COLO668 (cell line): ENCODE measurements around the gene ZEB1.
"Not testable (repeated sequence)": the region's sequence is repeated elsewhere in the genome, so short reads cannot be mapped to it uniquely, and the experiment has no call there.

Experiments used
- DNase-seq: peaks from one replicate; lab custom pipeline; 2025; ENCODE audit not compliant: unreplicated experiment; lab: John Stamatoyannopoulos, UW

The ZEB1 gene

GRCh38 chr10:31317652-31318381 lies 1.2 kb upstream of the ZEB1 start:
- peak; percentile 69 for DNase-seq

GRCh38 chr10:31318382-31318853 lies 598 bp upstream of the ZEB1 start:
- peak; percentile 65 for DNase-seq

- DNase-seq, result peak; percentile 53
These were observed 860 bp downstream of the ZEB1 start for GRCh38 chr10:31319602-31320549.

DNA sequence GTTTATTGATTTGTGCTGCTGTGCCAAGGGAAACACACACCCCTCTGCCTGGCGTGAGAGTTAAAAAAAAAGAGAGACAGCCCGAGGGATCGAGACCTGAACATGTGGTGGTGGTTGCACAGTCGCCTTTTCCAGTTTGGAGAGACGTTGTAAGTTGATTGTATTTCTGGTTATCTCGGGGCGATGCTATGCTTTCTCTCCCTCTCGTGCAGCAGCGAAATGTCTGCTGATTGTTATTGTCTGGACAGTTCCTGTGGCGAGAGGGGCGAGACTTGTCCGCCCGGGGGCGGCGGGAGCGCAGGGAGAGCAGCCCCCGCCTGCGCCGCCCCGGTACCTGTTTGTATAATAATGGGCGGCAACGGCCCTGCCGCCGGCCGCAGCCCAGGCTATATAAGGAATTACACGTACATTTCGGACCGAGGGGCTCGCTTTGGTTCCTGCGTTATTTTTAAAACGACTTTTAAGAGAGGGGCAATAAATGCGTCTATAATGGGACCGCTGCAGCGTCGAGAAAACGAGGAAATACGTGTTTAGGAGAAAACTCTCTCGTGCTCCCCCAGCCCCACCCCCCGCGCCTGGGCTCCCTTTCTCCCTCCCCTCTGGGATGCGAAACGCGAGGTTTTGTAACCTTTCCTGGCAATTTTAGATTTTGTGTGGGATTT lies 1.7 kb downstream of the ZEB1 start:
- peak; percentile 70 for DNase-seq

DNA sequence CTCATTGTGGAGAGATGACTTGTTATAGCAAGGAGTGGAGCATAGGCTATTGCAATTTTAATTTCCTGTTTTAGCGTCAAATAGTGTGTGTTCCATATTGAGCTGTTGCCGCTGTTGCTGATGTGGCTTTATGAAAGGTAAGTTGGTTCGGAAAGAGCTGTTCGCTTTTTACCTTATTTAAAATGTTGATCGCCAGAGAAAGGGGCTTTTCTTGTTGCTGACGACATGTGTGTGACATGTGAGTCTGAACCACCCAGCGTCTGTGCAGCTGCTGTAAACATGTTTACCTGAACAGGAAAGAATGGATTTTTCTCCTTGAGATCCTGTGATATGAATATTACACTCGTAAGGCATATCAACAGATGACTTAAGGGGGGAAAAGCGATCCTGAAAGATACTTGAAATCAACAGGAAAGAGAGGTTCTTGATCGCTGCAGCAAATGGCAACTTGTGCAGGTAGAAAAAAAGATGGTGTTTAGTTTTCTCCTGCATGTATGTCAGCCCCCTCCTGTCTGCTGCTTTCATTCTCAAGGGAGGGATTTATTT lies 2.5 kb downstream of the ZEB1 start:
- peak; percentile 6 for DNase-seq

DNA sequence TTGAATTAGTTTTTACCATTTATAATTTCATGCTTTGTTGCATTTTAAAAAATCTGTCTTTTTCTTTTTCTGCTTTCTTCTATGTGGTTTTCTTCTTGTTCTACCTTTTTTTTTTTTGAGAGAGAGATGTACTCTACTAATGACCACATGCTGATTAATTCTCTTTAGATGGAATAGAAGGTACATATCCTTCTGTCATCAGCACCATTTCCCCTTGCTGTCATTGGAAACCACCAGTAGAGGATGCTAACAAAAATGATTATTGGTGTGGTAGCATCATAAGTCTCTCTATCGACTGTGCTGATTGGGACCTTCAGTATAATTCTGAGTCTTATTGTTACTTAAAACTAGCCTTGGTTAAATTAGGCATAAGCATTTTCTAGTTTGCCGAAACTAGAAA lies 3.6 kb downstream of the ZEB1 start:
- DNase-seq, result no peak

DNA sequence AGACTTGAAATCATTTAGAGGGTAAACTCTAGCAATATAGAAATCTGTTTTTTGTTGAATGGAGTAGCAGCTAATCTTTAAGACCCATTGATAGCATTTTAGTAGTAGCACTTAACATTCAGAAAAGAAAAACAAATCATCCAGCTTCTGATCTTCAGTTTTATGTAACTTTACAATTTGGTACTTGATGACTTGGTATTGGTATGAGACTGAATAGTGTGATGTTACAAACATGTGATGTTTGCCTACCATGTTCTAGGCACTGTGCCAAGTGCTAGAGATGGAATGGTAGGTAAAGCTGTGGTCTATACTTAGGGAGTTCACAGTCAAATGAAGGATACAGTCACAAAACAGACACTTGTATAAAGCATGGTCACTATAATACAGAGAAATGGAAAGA lies 21.3 kb downstream of the ZEB1 start:
- DNase-seq, result peak; percentile 63

DNA sequence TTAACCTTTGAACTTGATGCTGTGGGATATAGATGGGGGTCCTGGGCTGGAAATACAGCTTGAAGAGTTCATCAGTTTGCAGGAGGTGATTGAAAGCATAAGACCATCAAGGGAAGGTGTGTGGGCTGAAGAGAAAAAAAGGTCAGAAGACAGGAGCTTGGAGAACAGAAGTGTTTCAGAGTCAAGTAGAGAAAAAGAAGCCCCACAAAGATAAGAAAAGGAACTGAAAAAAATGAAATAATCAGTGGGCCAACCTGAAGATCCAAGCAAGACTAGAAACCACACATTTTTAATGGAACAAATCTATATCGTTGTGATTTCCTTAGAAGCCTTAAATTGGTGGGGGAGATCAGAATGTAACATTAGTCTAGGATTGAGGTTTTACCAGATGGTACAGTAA lies 22.5 kb downstream of the ZEB1 start:
- DNase-seq, result no peak

DNA sequence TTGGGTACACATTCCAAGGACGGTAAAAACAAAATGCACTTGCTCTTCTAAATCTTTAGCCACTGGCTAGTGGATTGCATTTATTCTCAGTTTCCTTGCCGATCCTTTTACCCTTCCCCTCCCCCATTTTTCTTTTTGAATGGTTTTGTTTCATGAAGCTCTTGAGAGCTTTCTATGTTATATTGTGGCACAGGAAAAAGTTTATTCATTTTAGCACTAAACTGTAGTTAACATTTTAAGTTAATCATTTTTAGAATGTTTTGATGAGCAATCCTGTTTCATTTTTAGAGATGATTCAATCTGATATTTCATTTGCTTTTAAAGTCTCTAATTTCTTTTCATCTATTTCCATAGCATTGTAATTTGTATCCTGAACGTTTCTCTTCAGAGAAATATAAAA lies 24.0 kb downstream of the ZEB1 start:
- DNase-seq, result no peak

GRCh38 chr10:31343551-31343950 lies 24.5 kb downstream of the ZEB1 start:
- DNase-seq, result no peak

GRCh38 chr10:31345886-31346285 lies 26.9 kb downstream of the ZEB1 start:
- no peak for DNase-seq

- DNase-seq, result no peak
These were observed 27.9 kb downstream of the ZEB1 start for GRCh38 chr10:31346953-31347352.

DNA sequence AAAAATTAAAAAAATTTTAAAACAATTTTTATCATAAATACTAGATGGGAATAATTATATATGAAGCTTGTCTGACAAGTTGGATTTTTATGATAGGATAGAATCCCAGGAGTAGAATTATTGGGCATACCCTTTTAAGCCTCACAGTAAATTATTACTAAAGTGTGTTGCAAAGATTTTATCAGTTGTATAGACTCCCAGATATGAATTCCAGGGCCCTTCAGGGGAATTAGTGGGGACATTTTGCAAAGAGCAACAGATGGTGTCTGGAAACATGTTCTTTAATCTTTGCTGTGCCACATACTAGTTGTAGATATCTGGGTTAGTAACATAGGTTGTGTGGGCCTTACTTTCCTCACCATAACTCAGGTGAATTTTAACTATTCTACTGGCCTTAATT lies 28.7 kb downstream of the ZEB1 start:
- DNase-seq, result no peak

- no peak for DNase-seq
These were observed 31.9 kb downstream of the ZEB1 start for GRCh38 chr10:31350891-31351290.

DNA sequence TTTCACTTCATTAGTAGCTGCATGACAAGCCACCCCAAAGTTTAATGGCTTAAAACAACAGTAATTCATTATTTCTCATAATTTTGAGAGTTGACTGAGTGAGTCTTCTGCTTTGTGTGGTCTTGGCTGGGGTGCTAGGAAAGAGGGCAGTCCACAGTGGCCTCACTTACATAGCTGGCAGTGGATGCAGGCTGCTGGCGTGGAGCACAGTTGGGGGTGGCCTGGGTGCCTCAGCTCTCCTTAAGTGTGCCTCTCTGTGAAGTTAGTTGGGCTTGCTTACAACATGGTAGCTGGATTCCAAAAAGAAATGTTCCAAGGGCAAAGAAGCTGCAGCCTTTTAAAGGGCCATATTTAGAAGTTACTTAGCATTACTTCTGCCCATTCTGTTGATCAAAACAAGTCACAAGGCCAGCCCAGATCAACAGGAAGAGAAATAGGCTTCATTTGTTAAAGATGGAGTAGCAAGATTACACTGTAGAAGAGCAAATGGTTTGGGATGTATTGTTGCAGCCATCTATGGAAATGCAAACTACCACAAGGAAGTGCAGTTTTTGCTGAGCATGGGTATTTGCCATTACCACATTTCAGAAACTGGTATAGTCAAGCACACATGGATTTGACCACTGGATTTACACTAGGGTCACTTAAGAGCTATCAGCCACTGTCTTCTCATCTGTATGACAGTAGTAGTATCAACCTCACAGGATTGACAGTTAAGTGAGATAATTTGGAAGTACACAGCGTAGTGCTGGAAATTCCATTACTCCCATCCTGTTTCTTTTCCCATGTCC lies 33.6 kb downstream of the ZEB1 start:
- no peak for DNase-seq

- DNase-seq, result no peak
These were observed 34.6 kb downstream of the ZEB1 start for GRCh38 chr10:31353574-31353973.

- DNase-seq, result no peak
These were observed 39.8 kb downstream of the ZEB1 start for GRCh38 chr10:31358688-31359330.

DNA sequence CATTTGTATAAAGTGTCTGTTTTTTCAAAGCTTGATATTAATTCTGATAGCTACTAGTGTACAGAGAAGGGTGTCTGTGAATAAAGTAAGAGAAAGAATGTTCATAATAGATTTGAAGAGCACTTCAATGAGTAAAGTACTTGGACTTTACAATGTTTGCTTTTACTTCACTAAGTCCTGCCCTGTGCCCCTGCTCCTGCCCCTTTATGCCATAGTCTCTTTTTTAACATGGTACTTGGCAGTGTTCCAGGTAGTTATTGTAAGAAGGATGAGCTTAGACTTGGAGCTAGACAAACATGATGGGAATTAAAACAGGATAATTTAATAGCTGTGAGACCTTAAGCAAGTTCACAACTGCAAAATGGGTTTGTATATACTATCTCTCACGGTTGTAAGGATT lies 41.0 kb downstream of the ZEB1 start:
- DNase-seq, result no peak

DNA sequence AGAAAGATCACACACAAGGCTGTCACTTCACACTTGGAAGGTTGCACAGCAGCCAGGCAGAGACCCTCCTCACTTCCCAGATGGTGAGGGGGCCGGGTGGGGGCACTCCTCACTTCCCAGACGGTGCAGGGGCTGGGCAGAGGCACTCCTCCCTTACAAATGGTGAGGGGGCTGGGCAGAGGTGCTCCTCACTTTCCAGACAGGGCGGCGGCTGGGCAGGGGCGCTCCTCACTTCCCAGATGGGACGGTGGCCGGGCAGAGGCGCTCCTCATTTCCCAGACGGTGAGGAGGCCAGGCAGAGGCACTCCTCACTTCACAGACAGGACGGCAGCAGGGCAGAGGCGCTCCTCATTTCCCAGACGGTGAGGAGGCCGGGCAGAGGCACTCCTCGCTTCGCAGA lies 42.5 kb downstream of the ZEB1 start:
- DNase-seq, result not testable (repeated sequence)
